GM23338 (cell line): ENCODE measurements around the gene MED16. TPM values are rescaled to one million over a fixed set of nuclear protein-coding genes. Genes with fewer than 3 reads are reported as not detected.
A peak's percentile ranks its signal among the peaks of the same experiment; 100 is the strongest.

Experiments used
- ATAC-seq: fragments of 200-7000 bp; cut with Tn5 transposase; 3 replicates; pipeline ENCODE4 v1.9.1; 2020
- DNase-seq: peaks from one replicate; pipeline ENCODE4 v3.0.0-alpha.2; 2015; ENCODE audit warnings: low spot score
- H2AFZ ChIP-seq: fragments of 200-600 bp; sonication (generic); 2 replicates; pipeline ENCODE4 v1.8.0; 2016; ENCODE audit warnings: antibody characterized with exemption, mild to moderate bottlenecking, moderate library complexity
- H3F3A ChIP-seq: fragments of 200-600 bp; sonication (generic); replicated peaks from 2 replicates; pipeline ENCODE4 v1.8.0; 2017; ENCODE audit warnings: antibody characterized with exemption, mixed run types, low read depth
- H3K27ac ChIP-seq: fragments of 200-600 bp; sonication (generic); 2 replicates; pipeline ENCODE4 v1.6.1; 2016; ENCODE audit warnings: low read depth
- H3K27me3 ChIP-seq: fragments of 200-600 bp; sonication (generic); 2 replicates; pipeline ENCODE4 v1.8.0; 2016; ENCODE audit warnings: mild to moderate bottlenecking, mixed run types, moderate library complexity; ENCODE audit not compliant: insufficient read depth
- H3K36me3 ChIP-seq: fragments of 200-600 bp; sonication (generic); 2 replicates; pipeline ENCODE4 v1.8.0; 2016; ENCODE audit warnings: mild to moderate bottlenecking; ENCODE audit not compliant: insufficient read depth
- H3K4me1 ChIP-seq: fragments of 200-600 bp; sonication (generic); 2 replicates; pipeline ENCODE4 v1.8.0; 2016; ENCODE audit warnings: mild to moderate bottlenecking, moderate library complexity; ENCODE audit not compliant: insufficient read depth
- H3K4me2 ChIP-seq: fragments of 200-600 bp; sonication (generic); 2 replicates; pipeline ENCODE4 v1.7.1; 2017; ENCODE audit warnings: mixed run types
- H3K4me3 ChIP-seq: fragments of 200-600 bp; sonication (generic); 2 replicates; pipeline ENCODE4 v1.6.1; 2016; ENCODE audit warnings: mixed run types
- H3K79me2 ChIP-seq: fragments of 200-600 bp; sonication (generic); replicated peaks from 2 replicates; pipeline ENCODE4 v1.8.0; 2017; ENCODE audit warnings: mild to moderate bottlenecking; ENCODE audit not compliant: insufficient read depth
- H3K9me2 ChIP-seq: fragments of 200-600 bp; sonication (generic); 2 replicates; pipeline ENCODE4 v1.8.0; 2017; ENCODE audit not compliant: insufficient read depth
- H4K20me1 ChIP-seq: fragments of 200-600 bp; sonication (generic); replicated peaks from 2 replicates; pipeline ENCODE4 v1.8.0; 2017; ENCODE audit warnings: mild to moderate bottlenecking; ENCODE audit not compliant: insufficient read depth
- H3K27ac Mint-ChIP-seq: 2 replicates; pipeline ENCODE4 v1.8.0; 2020; ENCODE audit warnings: inconsistent platforms, mild to moderate bottlenecking, moderate library complexity, mixed read lengths
- H3K27me3 Mint-ChIP-seq: 3 replicates; pipeline ENCODE4 v1.8.0; 2022; ENCODE audit warnings: low read depth, mild to moderate bottlenecking, moderate library complexity, mixed read lengths, inconsistent platforms; ENCODE audit not compliant: insufficient read depth, poor library complexity
- H3K36me3 Mint-ChIP-seq: 3 replicates; pipeline ENCODE4 v1.8.0; 2021; ENCODE audit warnings: low read depth, mild to moderate bottlenecking, inconsistent platforms, moderate library complexity, mixed read lengths
- H3K4me1 Mint-ChIP-seq: 3 replicates; pipeline ENCODE4 v1.8.0; 2020; ENCODE audit warnings: mild to moderate bottlenecking, inconsistent platforms, mixed read lengths
- H3K4me3 Mint-ChIP-seq: 3 replicates; pipeline ENCODE4 v1.8.0; 2021; ENCODE audit warnings: moderate library complexity, mild to moderate bottlenecking, inconsistent platforms, mixed read lengths
- H3K9me3 Mint-ChIP-seq: 3 replicates; pipeline ENCODE4 v1.8.0; 2020; ENCODE audit warnings: moderate library complexity, mild to moderate bottlenecking, inconsistent platforms, mixed read lengths
- CREB1 ChIP-seq: fragments of 250-450 bp; sonication (Bioruptor Pico); IDR thresholded peaks from 2 replicates; pipeline ENCODE4 v1.5.0; 2020; ENCODE audit warnings: low read depth, mild to moderate bottlenecking, moderate library complexity
- ETS1 ChIP-seq: IDR thresholded peaks from 2 replicates; pipeline ENCODE4 v1.6.1; 2016; ENCODE audit warnings: antibody characterized with exemption
- EZH2 ChIP-seq: fragments of 200-600 bp; sonication (generic); IDR thresholded peaks from one replicate; pipeline ENCODE4 v1.8.0; 2017; ENCODE audit warnings: antibody characterized with exemption, mild to moderate bottlenecking, low read depth; ENCODE audit not compliant: unreplicated experiment
- JUNB ChIP-seq: IDR thresholded peaks from one replicate; pipeline ENCODE4 v1.6.1; 2016; ENCODE audit warnings: antibody characterized with exemption; ENCODE audit not compliant: unreplicated experiment
- NANOG ChIP-seq: IDR thresholded peaks from 2 replicates; pipeline ENCODE4 v1.6.1; 2016; ENCODE audit warnings: antibody characterized with exemption, borderline replicate concordance
- STAT1 ChIP-seq: IDR thresholded peaks from one replicate; pipeline ENCODE4 v1.6.1; 2016; ENCODE audit warnings: antibody characterized with exemption; ENCODE audit not compliant: unreplicated experiment
- ZNF114 ChIP-seq: fragments of 250-450 bp; sonication (Bioruptor Pico); IDR thresholded peaks from 2 replicates; pipeline ENCODE4 v1.5.0; 2020; ENCODE audit warnings: mild to moderate bottlenecking, moderate library complexity
- ZNF331 ChIP-seq: fragments of 250-450 bp; sonication (Bioruptor Pico); IDR thresholded peaks from 2 replicates; pipeline ENCODE4 v1.5.0; 2020; ENCODE audit warnings: low read depth, mild to moderate bottlenecking, moderate library complexity
- polyA plus RNA-seq: library from polyadenylated mRNA; unstranded; fragments of >200 nt; fragmentation: Nextera tagmentation; extraction: Ambion mirVana; gene quantifications from 2 replicates; pipeline ENCODE4 v1.2.1, GENCODE V29; 2016
- total RNA-seq: library from RNA; depleted of rRNA; stranded (reverse); fragments of >200 nt; shearing (Covaris generic); gene quantifications from 2 replicates; pipeline ENCODE4 v1.2.3, GENCODE V29; 2014
- TF ChIP-seq, protein P1 (sequence below): fragments of 250-450 bp; sonication (Bioruptor Pico); IDR thresholded peaks from 2 replicates; pipeline ENCODE4 v1.5.0; 2020; ENCODE audit warnings: mild to moderate bottlenecking, moderate library complexity
- TF ChIP-seq, protein P2 (sequence below), 2 experiments: fragments of 200-600 bp in 1 of 2; sonication (generic) in 1 of 2; conservative IDR thresholded peaks; 2 replicates each; pipeline versions ENCODE4 v1.5.1 to v1.6.1; 2016 to 2017; ENCODE audit warnings: antibody characterized with exemption in 2 of 2, low read depth in 2 of 2, mild to moderate bottlenecking in 2 of 2, moderate library complexity in 1 of 2

MED16 gene
- total and polyA plus RNA-seq, 2 experiments from 2014 or later: 52.7 to 73.6 TPM

DNA sequence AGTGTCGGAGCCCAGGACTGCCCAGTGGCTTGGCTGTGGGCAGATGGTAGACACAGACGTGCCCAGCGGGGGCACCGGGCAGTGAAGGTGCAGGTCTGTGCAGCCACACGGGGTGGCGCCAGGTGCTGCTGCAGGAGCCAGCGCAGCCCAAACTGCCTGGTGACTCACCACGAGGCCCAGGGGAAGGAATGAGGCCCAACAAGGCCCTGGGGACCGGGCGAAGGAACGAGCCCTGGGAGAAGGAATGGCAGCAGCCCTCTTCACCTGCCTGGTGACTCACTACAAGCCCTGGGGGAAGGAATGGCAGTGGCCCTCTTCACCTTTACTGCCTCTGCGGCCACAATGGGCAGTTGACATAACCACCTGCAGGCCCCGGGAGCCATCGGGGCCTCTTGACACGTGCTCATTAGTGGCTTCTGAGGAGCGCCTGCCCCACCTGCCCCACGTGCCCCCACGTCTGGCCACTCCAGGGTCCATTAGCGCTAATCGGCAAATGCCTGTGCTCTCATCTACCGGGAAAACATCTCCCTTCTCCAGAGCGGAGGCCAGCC is 9.3 kb downstream of the MED16 start:
- peaks cover 2% of the 10 kb centered on the region for H3K27me3 Mint-ChIP-seq
- ATAC-seq: peak; percentile 52

GRCh38 chr19:882871-883497 is 10.0 kb downstream of the MED16 start:
- no peak for ATAC-seq
- H3K4me3 Mint-ChIP-seq: no peak overlapping the region
- H4K20me1 ChIP-seq: peaks cover 4% of the 10 kb centered on the region; the same call in 1 of the 2 replicates
- H3K36me3 ChIP-seq: no peaks in the 10 kb centered on the region
- no peak for DNase-seq
- H3F3A ChIP-seq: no peaks in the 10 kb centered on the region
- no peaks in the 10 kb centered on the region for H3K4me1 ChIP-seq
- H3K27ac Mint-ChIP-seq: no peak overlapping the region
- H3K27me3 ChIP-seq: no peaks in the 10 kb centered on the region
- H3K36me3 Mint-ChIP-seq: peaks cover 32% of the 10 kb centered on the region; the same call in 2 of the 3 replicates
- H3K27me3 Mint-ChIP-seq: peaks cover 2% of the 10 kb centered on the region
- H3K9me2 ChIP-seq: no peaks in the 10 kb centered on the region
- H3K9me3 Mint-ChIP-seq: no peaks in the 10 kb centered on the region; the same call in 2 of the 3 replicates
- H3K79me2 ChIP-seq: no peaks in the 10 kb centered on the region
- no peak overlapping the region for H3K4me3 ChIP-seq
- no peak overlapping the region for H3K4me2 ChIP-seq
- H2AFZ ChIP-seq: no peak overlapping the region
- H3K27ac ChIP-seq: no peak overlapping the region
- no peaks in the 10 kb centered on the region for H3K4me1 Mint-ChIP-seq
- TF ChIP-seq ZNF114 (CRISPR knock-in tag): no peak
- no peak for TF ChIP-seq JUNB
- TF ChIP-seq CREB1 (CRISPR knock-in tag): no peak
- TF ChIP-seq EZH2: no peak
- TF ChIP-seq ETS1: no peak
- no peak for TF ChIP-seq NANOG
- no peak for TF ChIP-seq ZNF331
- no peak for TF ChIP-seq STAT1
- TF ChIP-seq, protein P1, sequence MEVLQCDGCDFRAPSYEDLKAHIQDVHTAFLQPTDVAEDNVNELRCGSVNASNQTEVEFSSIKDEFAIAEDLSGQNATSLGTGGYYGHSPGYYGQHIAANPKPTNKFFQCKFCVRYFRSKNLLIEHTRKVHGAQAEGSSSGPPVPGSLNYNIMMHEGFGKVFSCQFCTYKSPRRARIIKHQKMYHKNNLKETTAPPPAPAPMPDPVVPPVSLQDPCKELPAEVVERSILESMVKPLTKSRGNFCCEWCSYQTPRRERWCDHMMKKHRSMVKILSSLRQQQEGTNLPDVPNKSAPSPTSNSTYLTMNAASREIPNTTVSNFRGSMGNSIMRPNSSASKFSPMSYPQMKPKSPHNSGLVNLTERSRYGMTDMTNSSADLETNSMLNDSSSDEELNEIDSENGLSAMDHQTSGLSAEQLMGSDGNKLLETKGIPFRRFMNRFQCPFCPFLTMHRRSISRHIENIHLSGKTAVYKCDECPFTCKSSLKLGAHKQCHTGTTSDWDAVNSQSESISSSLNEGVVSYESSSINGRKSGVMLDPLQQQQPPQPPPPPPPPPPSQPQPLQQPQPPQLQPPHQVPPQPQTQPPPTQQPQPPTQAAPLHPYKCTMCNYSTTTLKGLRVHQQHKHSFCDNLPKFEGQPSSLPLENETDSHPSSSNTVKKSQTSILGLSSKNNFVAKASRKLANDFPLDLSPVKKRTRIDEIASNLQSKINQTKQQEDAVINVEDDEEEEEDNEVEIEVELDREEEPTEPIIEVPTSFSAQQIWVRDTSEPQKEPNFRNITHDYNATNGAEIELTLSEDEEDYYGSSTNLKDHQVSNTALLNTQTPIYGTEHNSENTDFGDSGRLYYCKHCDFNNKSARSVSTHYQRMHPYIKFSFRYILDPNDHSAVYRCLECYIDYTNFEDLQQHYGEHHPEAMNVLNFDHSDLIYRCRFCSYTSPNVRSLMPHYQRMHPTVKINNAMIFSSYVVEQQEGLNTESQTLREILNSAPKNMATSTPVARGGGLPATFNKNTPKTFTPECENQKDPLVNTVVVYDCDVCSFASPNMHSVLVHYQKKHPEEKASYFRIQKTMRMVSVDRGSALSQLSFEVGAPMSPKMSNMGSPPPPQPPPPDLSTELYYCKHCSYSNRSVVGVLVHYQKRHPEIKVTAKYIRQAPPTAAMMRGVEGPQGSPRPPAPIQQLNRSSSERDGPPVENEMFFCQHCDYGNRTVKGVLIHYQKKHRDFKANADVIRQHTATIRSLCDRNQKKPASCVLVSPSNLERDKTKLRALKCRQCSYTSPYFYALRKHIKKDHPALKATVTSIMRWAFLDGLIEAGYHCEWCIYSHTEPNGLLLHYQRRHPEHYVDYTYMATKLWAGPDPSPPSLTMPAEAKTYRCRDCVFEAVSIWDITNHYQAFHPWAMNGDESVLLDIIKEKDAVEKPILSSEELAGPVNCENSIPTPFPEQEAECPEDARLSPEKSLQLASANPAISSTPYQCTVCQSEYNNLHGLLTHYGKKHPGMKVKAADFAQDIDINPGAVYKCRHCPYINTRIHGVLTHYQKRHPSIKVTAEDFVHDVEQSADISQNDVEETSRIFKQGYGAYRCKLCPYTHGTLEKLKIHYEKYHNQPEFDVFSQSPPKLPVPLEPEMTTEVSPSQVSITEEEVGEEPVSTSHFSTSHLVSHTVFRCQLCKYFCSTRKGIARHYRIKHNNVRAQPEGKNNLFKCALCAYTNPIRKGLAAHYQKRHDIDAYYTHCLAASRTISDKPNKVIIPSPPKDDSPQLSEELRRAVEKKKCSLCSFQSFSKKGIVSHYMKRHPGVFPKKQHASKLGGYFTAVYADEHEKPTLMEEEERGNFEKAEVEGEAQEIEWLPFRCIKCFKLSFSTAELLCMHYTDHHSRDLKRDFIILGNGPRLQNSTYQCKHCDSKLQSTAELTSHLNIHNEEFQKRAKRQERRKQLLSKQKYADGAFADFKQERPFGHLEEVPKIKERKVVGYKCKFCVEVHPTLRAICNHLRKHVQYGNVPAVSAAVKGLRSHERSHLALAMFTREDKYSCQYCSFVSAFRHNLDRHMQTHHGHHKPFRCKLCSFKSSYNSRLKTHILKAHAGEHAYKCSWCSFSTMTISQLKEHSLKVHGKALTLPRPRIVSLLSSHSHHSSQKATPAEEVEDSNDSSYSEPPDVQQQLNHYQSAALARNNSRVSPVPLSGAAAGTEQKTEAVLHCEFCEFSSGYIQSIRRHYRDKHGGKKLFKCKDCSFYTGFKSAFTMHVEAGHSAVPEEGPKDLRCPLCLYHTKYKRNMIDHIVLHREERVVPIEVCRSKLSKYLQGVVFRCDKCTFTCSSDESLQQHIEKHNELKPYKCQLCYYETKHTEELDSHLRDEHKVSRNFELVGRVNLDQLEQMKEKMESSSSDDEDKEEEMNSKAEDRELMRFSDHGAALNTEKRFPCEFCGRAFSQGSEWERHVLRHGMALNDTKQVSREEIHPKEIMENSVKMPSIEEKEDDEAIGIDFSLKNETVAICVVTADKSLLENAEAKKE: no peak

More for the DNA sequence above, 9.3 kb downstream of the MED16 start:
- Histone ChIP-seq H3K27me3 (no peaks in the 10 kb centered on the region), H3K9me2 (no peaks in the 10 kb centered on the region), H3K4me2 (no peak overlapping the region), H3F3A (no peaks in the 10 kb centered on the region), H3K4me3 (no peak overlapping the region), H3K4me1 (no peaks in the 10 kb centered on the region), H2AFZ (no peak overlapping the region), H3K27ac (no peak overlapping the region), H3K36me3 (no peaks in the 10 kb centered on the region), H3K79me2 (no peaks in the 10 kb centered on the region), H4K20me1 (peaks cover 4% of the 10 kb centered on the region; the same call in 1 of the 2 replicates)
- no peak for DNase-seq
- H3K27ac Mint-ChIP-seq: no peak overlapping the region
- TF ChIP-seq, protein P2, sequence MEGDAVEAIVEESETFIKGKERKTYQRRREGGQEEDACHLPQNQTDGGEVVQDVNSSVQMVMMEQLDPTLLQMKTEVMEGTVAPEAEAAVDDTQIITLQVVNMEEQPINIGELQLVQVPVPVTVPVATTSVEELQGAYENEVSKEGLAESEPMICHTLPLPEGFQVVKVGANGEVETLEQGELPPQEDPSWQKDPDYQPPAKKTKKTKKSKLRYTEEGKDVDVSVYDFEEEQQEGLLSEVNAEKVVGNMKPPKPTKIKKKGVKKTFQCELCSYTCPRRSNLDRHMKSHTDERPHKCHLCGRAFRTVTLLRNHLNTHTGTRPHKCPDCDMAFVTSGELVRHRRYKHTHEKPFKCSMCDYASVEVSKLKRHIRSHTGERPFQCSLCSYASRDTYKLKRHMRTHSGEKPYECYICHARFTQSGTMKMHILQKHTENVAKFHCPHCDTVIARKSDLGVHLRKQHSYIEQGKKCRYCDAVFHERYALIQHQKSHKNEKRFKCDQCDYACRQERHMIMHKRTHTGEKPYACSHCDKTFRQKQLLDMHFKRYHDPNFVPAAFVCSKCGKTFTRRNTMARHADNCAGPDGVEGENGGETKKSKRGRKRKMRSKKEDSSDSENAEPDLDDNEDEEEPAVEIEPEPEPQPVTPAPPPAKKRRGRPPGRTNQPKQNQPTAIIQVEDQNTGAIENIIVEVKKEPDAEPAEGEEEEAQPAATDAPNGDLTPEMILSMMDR (conservative IDR thresholded peaks at IDR 0.05; ENCODE audit: low read depth in 2 of 2): peak; percentile 9 to 40; a peak in 2 of 4 replicates
- TF ChIP-seq ZNF331 (no peak), JUNB (no peak)
- H3K4me3 Mint-ChIP-seq: no peak overlapping the region
- H3K4me1 Mint-ChIP-seq: no peaks in the 10 kb centered on the region
- H3K9me3 Mint-ChIP-seq: no peaks in the 10 kb centered on the region; the same call in 2 of the 3 replicates
- peaks cover 32% of the 10 kb centered on the region; the same call in 2 of the 3 replicates for H3K36me3 Mint-ChIP-seq
